ENCODE data around the gene DUSP28. TPM values are rescaled to one million over a fixed set of nuclear protein-coding genes. Genes with fewer than 3 reads are reported as not detected.
"Not testable (repeated sequence)": the region's sequence is repeated elsewhere in the genome, so short reads cannot be mapped to it uniquely, and the experiment has no call there.

DUSP28 gene
- total RNA-seq, 4 donors from 2014 or later = 6.3 to 10.4 (median 8.3) TPM

DNA sequence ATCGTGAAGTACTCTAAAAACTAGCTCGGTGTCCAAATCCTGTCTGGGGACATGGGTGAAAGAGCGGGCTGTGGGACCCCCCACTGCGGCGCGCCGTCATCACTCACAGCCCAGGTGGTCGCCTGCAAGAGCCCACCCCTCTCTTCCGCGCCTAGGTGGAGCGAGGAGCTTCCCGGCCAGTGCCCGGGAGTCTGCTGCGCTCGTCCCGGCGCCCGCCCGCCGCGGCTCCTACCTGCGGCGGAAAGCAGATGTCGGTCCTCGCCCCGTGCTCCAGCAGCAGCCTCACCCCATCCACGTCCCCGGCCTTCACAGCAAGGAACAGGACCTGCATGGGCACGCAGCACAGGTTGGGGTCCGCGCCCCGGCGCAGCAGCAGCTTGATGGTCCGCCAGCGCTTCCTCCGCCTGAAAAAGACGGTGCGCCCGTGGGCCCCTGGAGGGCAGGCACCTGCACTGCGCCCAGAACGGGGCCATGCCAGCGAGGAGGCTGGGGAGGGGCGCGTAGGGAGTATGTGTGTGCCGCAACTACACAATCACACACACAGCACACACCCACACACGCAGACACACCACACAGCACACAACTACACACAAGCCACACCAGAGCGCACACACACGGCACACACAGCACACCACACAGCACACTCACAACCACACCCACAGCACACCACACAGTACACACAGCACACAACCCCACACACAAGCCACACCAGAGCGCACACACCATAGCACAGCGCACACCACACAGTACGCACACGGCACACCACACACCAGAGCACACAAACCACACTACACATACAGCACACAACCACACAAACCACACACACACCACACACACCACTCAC, 39.8 kb upstream of the DUSP28 start:
- TF ChIP-seq EP300 (IDR thresholded peaks at IDR 0.05) (no peak), POLR2AphosphoS5 (IDR thresholded peaks at IDR 0.05) (no peak), POLR2A (IDR thresholded peaks at IDR 0.05) (no peak), CTCF (IDR thresholded peaks at IDR 0.05) (no peak)
- peak overlapping the region; percentile 15 for H3K4me3 ChIP-seq
- 36% methylated on average over 18 of the region's 52 CpGs for WGBS
- no peaks in the 10 kb centered on the region for H3K27me3 ChIP-seq
- H3K9me3 ChIP-seq = no peaks in the 10 kb centered on the region
- DNase-seq (ENCODE audit: low spot score in 2 of 2) = peak in 1 of 2 donors; percentile 54
- peaks cover 24% of the 10 kb centered on the region for H3K36me3 ChIP-seq
- H3K4me1 ChIP-seq = peaks cover 14% of the 10 kb centered on the region
- no peak overlapping the region for H3K27ac ChIP-seq

DNA sequence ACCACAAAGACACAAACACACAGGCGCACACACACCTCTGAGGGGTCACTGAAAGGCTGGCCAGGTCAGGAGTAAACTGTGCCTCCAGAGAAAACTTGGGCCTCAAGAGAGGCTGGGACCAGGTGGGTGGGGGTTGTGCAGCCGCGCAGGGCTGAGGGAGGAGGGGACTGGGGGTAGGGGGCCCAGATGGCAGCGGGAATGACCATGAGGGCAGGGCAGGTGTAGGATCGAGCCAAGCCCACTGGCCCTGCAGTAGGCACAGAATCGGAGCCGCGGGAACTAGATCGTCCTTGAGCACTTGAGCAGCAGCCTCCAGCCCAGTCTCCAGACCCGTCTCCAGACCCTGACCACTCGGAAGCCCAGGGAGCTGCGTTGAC, 39.2 kb upstream of the DUSP28 start:
- no peak for TF ChIP-seq POLR2A (IDR thresholded peaks at IDR 0.05)
- TF ChIP-seq EP300 (IDR thresholded peaks at IDR 0.05) = no peak
- TF ChIP-seq CTCF (IDR thresholded peaks at IDR 0.05) = no peak
- TF ChIP-seq POLR2AphosphoS5 (IDR thresholded peaks at IDR 0.05) = no peak

DNA sequence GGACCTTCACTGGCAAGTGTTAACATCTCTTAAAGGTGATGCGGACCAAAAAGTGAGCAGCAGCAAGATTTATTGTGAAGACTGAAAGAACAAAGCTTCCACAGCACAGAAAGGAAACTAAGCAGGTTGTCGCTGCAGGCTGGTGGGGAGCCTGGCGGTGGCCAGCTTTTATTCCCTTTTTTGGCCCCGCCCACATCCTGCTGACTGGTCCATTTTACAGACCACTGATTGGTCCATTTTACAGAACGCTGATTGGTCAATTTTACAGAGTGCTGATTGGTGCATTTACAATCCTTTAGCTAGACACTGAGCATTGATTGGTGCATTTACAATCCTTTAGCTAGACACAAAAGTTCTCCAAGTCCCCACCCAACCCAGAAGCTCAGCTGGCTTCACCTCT, 38.3 kb upstream of the DUSP28 start:
- over 99% methylated on average over 5 of the region's 5 CpGs for WGBS
- peak in 1 of 2 donors; percentile 55 for DNase-seq (ENCODE audit: low spot score in 2 of 2)
- peaks cover 34% of the 10 kb centered on the region for H3K36me3 ChIP-seq

More for the DNA sequence above, 39.2 kb upstream of the DUSP28 start:
- Histone ChIP-seq H3K27me3 (no peaks in the 10 kb centered on the region), H3K4me1 (peaks cover 14% of the 10 kb centered on the region), H3K9me3 (no peaks in the 10 kb centered on the region), H3K27ac (no peak overlapping the region), H3K4me3 (no peak overlapping the region), H3K36me3 (peaks cover 30% of the 10 kb centered on the region)
- DNase-seq (ENCODE audit: low spot score in 2 of 2) = peak in 1 of 2 donors; percentile 48
- 85% methylated on average over 12 of the region's 12 CpGs for WGBS

DNA sequence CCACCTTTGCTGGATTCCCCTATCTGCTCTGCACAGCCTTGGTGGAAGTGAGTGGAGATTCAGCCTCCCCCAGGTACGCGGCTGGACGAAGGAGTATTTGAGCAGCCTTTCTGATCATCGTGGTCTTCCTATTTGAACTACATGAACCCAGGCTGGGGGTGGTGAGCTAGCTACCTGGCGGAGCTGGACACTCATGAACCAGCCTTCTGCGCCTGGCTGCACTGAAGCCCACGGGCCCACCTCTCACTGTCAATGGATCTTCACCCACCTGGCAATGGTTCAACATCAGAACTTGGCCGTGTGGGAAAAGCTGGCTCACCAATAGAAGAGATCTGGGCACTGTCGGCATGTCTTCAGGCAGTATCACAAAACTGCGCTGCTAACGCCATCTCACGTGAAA, 37.8 kb upstream of the DUSP28 start:
- H3K9me3 ChIP-seq = no peaks in the 10 kb centered on the region
- peaks cover 34% of the 10 kb centered on the region for H3K36me3 ChIP-seq
- 100% methylated on average over 11 of the region's 12 CpGs for WGBS
- no peak overlapping the region for H3K27ac ChIP-seq
- peak in 1 of 2 donors; percentile 27 for DNase-seq (ENCODE audit: low spot score in 2 of 2)
- H3K4me3 ChIP-seq = no peak overlapping the region
- H3K4me1 ChIP-seq = peaks cover 14% of the 10 kb centered on the region
- H3K27me3 ChIP-seq = no peaks in the 10 kb centered on the region
- TF ChIP-seq POLR2A (IDR thresholded peaks at IDR 0.05) (no peak), POLR2AphosphoS5 (IDR thresholded peaks at IDR 0.05) (no peak), CTCF (IDR thresholded peaks at IDR 0.05) (no peak), EP300 (IDR thresholded peaks at IDR 0.05) (no peak)

More for the DNA sequence above, 38.3 kb upstream of the DUSP28 start:
- not testable (repeated sequence) for H3K9me3 ChIP-seq, H3K27ac ChIP-seq, H3K4me3 ChIP-seq, H3K27me3 ChIP-seq
- peaks cover 14% of the 10 kb centered on the region for H3K4me1 ChIP-seq

DNA sequence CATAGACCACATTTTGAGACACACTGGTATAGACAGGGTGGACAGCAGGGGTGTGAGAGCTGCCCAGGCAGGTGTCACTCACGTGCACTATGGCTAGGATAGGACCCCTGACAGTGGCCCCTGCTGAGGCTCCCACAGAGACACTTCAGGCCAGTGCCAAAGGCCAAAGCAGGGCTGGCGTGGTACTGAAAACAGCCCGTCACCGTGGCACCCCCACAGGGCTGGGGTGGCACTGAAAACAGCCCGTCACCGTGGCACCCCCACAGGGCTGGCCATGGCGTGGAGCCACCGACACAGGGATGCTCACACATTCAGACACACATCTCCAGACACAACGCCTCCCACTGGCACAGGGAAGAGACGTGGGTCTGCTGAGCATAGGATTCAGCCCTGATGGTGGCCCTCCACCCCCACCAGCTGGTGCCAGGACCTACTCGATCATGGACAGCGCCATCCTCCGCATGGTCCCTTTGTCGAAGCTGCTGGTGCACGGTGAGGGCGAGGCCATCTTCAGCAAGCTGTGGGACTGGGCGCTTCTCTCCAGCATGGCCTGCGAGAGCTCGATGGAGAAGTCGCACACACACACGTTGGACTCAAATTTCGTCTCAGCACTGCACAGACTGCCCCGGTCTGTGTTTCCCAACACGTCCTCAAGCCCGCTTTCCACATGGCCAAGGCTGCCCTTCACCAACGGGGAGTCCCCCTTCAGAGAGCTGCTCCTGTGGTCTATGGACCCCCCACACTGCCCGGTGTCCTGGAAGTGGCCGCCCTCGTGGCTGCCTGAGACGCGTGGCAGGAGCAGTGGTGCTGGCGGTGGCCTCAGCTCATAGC, 36.5 kb upstream of the DUSP28 start:
- H3K27me3 ChIP-seq = no peaks in the 10 kb centered on the region
- H3K4me1 ChIP-seq = peaks cover 14% of the 10 kb centered on the region
- no peak overlapping the region for H3K27ac ChIP-seq
- peak; percentile 49 to 74 for DNase-seq (ENCODE audit: low spot score in 2 of 2)
- WGBS = 97% methylated on average over 19 of the region's 32 CpGs
- TF ChIP-seq POLR2AphosphoS5 (IDR thresholded peaks at IDR 0.05) = no peak
- TF ChIP-seq CTCF (IDR thresholded peaks at IDR 0.05) = no peak
- no peak for TF ChIP-seq POLR2A (IDR thresholded peaks at IDR 0.05)
- TF ChIP-seq EP300 (IDR thresholded peaks at IDR 0.05) = no peak
- no peaks in the 10 kb centered on the region for H3K9me3 ChIP-seq
- no peak overlapping the region for H3K4me3 ChIP-seq
- peaks cover 39% of the 10 kb centered on the region for H3K36me3 ChIP-seq
